HG03342 (cell line): ENCODE data around the gene WDFY2.
A peak's percentile ranks its signal among the peaks of the same experiment; 100 is the strongest.

Experiments used
- ATAC-seq: cut with Tn5 transposase; IDR thresholded peaks from one replicate; pipeline ENCODE4 v1.9.1; 2021; ENCODE audit warnings: mild to moderate bottlenecking, moderate library complexity; ENCODE audit not compliant: unreplicated experiment

Gene WDFY2

DNA sequence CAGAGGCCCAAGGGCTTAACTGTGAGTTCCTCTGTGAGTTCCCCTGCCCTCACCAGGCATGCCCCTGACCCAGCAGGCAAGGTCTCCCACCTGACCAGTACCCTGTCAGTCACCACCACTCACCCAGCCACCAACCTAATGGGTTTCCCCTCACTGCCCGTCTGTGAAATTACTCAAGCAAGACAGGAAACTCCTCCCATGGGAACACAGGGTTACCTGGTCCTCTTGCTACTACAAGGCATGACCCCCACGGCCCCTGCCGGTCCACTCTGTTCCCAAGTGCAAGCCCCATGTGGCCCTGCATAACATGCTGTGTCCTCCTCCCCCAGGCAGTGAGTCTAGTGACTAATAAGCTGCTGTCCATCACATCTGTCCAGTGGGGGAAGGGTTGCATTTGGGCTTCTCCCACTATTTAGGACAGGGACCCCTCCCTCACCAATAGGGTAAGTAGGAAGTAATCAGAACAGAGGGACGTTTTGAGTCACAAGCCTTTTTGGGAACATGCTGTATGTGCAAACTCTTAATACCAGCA, 227.7 kb downstream of the WDFY2 start:
- ATAC-seq: no peak

- no peak for ATAC-seq
Measured at GRCh38 chr13:51814071-51814470, 229.8 kb downstream of the WDFY2 start.

DNA sequence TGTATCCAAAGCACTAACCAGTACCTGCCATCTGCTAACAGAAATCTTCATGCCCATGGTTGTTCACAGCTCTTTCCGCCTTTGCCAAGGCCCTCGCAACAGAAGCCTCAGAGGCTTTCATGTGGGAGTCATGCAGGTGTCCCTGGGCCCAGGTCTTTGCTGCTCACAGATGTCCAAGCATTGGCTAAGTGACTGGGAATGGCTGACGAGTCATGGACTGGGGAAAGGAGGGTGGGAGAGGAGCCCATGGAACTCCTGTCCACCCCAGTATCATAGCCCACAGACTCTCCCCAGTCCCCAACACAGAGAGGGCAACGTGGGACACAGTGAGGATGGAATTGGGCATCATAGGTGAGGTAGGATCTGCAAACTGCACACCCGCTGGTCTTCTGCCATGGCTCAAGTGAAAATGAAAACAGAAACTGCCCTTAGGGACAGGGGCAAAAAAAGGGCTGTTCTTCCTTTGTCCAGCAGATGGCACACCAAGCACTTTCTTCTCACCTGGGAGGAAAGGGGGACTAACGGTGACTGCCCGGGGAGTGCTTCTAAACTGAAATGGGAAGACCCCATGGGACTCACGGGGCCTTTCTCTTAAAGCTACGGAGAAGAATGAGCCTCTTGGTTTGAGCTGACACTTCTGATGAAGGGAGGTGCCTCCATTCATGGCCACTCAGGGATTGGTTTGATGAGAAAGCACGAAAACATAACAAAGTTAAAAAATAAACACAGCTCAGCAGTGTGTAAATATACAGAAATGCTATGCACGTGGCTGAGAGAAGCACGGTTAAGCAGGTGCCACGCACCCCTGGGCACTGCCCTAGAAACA, 230.8 kb downstream of the WDFY2 start:
- ATAC-seq: peak; percentile 75

DNA sequence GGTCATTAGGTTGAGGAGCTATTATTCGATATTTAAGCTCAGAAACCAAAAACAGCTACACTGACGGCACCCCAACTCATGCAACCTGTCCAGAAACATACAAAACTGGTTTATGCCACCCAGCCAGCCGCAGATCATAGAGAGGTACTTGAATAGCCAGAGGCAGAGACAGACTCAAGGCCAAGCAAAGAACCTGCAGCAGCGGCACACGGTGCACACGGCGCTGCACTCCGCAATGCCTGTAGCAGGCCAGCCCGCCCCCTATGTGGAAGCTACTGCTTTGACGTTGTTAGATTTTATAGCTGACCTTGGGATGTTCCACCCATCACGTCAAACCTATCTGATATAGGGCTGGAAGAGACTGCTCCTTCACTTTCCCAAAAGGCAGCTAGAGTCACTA, 231.6 kb downstream of the WDFY2 start:
- ATAC-seq: no peak

DNA sequence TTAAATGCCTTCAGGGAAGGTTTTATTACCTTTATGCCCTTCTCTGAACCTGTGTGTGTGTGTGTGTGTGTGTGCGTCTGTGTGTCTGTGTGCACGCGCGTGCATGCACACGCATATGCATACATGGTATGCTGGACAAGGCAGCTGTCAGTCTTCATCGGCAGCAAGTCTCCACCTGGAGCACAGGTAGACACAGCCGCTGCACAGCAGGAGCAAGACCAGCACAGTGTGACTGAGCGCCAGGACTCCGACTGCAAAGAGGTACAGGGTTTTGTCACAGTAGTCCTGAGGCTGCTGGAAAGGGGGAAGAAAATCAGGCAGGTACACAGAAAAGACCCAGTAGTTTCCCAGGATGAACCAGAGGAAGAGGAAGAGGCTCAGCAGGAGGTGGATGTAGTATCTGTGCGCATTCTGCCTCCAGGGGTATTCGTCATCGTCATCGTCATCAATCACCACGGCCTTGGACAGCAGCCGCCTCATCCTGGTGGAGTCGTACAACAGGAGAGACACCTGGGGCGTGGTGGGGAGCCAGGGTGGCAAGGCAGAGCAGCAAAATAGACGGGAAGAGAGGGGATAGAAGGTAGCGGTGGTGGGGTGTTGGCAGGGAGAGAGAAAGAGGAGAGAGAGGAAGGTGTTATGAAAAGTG, 232.5 kb downstream of the WDFY2 start:
- ATAC-seq: no peak
